GM23338 (cell line): ENCODE results near the gene IL20RB. TPM values are rescaled to one million over a fixed set of nuclear protein-coding genes. Genes with fewer than 3 reads are reported as not detected.

ENCODE experiments used
- ATAC-seq: fragments of 200-7000 bp; cut with Tn5 transposase; 3 replicates; pipeline ENCODE4 v1.9.1; 2020
- DNase-seq: peaks from one replicate; pipeline ENCODE4 v3.0.0-alpha.2; 2015; ENCODE audit warnings: low spot score
- H2AFZ ChIP-seq: fragments of 200-600 bp; sonication (generic); 2 replicates; pipeline ENCODE4 v1.8.0; 2016; ENCODE audit warnings: antibody characterized with exemption, mild to moderate bottlenecking, moderate library complexity
- H3F3A ChIP-seq: fragments of 200-600 bp; sonication (generic); replicated peaks from 2 replicates; pipeline ENCODE4 v1.8.0; 2017; ENCODE audit warnings: antibody characterized with exemption, mixed run types, low read depth
- H3K27ac ChIP-seq: fragments of 200-600 bp; sonication (generic); 2 replicates; pipeline ENCODE4 v1.6.1; 2016; ENCODE audit warnings: low read depth
- H3K27me3 ChIP-seq: fragments of 200-600 bp; sonication (generic); 2 replicates; pipeline ENCODE4 v1.8.0; 2016; ENCODE audit warnings: mild to moderate bottlenecking, mixed run types, moderate library complexity; ENCODE audit not compliant: insufficient read depth
- H3K36me3 ChIP-seq: fragments of 200-600 bp; sonication (generic); 2 replicates; pipeline ENCODE4 v1.8.0; 2016; ENCODE audit warnings: mild to moderate bottlenecking; ENCODE audit not compliant: insufficient read depth
- H3K4me1 ChIP-seq: fragments of 200-600 bp; sonication (generic); 2 replicates; pipeline ENCODE4 v1.8.0; 2016; ENCODE audit warnings: mild to moderate bottlenecking, moderate library complexity; ENCODE audit not compliant: insufficient read depth
- H3K4me2 ChIP-seq: fragments of 200-600 bp; sonication (generic); 2 replicates; pipeline ENCODE4 v1.7.1; 2017; ENCODE audit warnings: mixed run types
- H3K4me3 ChIP-seq: fragments of 200-600 bp; sonication (generic); 2 replicates; pipeline ENCODE4 v1.6.1; 2016; ENCODE audit warnings: mixed run types
- H3K79me2 ChIP-seq: fragments of 200-600 bp; sonication (generic); replicated peaks from 2 replicates; pipeline ENCODE4 v1.8.0; 2017; ENCODE audit warnings: mild to moderate bottlenecking; ENCODE audit not compliant: insufficient read depth
- H3K9me2 ChIP-seq: fragments of 200-600 bp; sonication (generic); 2 replicates; pipeline ENCODE4 v1.8.0; 2017; ENCODE audit not compliant: insufficient read depth
- H4K20me1 ChIP-seq: fragments of 200-600 bp; sonication (generic); replicated peaks from 2 replicates; pipeline ENCODE4 v1.8.0; 2017; ENCODE audit warnings: mild to moderate bottlenecking; ENCODE audit not compliant: insufficient read depth
- H3K27ac Mint-ChIP-seq: 2 replicates; pipeline ENCODE4 v1.8.0; 2020; ENCODE audit warnings: inconsistent platforms, mild to moderate bottlenecking, moderate library complexity, mixed read lengths
- H3K27me3 Mint-ChIP-seq: 3 replicates; pipeline ENCODE4 v1.8.0; 2022; ENCODE audit warnings: low read depth, mild to moderate bottlenecking, moderate library complexity, mixed read lengths, inconsistent platforms; ENCODE audit not compliant: insufficient read depth, poor library complexity
- H3K36me3 Mint-ChIP-seq: 3 replicates; pipeline ENCODE4 v1.8.0; 2021; ENCODE audit warnings: low read depth, mild to moderate bottlenecking, inconsistent platforms, moderate library complexity, mixed read lengths
- H3K4me1 Mint-ChIP-seq: 3 replicates; pipeline ENCODE4 v1.8.0; 2020; ENCODE audit warnings: mild to moderate bottlenecking, inconsistent platforms, mixed read lengths
- H3K4me3 Mint-ChIP-seq: 3 replicates; pipeline ENCODE4 v1.8.0; 2021; ENCODE audit warnings: moderate library complexity, mild to moderate bottlenecking, inconsistent platforms, mixed read lengths
- H3K9me3 Mint-ChIP-seq: 3 replicates; pipeline ENCODE4 v1.8.0; 2020; ENCODE audit warnings: moderate library complexity, mild to moderate bottlenecking, inconsistent platforms, mixed read lengths
- JUNB ChIP-seq: IDR thresholded peaks from one replicate; pipeline ENCODE4 v1.6.1; 2016; ENCODE audit warnings: antibody characterized with exemption; ENCODE audit not compliant: unreplicated experiment
- POLR2AphosphoS5 ChIP-seq: IDR thresholded peaks from 2 replicates; pipeline ENCODE4 v1.6.1; 2016; ENCODE audit warnings: antibody characterized with exemption, low read depth
- STAT1 ChIP-seq: IDR thresholded peaks from one replicate; pipeline ENCODE4 v1.6.1; 2016; ENCODE audit warnings: antibody characterized with exemption; ENCODE audit not compliant: unreplicated experiment
- ZNF114 ChIP-seq: fragments of 250-450 bp; sonication (Bioruptor Pico); IDR thresholded peaks from 2 replicates; pipeline ENCODE4 v1.5.0; 2020; ENCODE audit warnings: mild to moderate bottlenecking, moderate library complexity
- ZNF331 ChIP-seq: fragments of 250-450 bp; sonication (Bioruptor Pico); IDR thresholded peaks from 2 replicates; pipeline ENCODE4 v1.5.0; 2020; ENCODE audit warnings: low read depth, mild to moderate bottlenecking, moderate library complexity
- polyA plus RNA-seq: library from polyadenylated mRNA; unstranded; fragments of >200 nt; fragmentation: Nextera tagmentation; extraction: Ambion mirVana; gene quantifications from 2 replicates; pipeline ENCODE4 v1.2.1, GENCODE V29; 2016
- total RNA-seq: library from RNA; depleted of rRNA; stranded (reverse); fragments of >200 nt; shearing (Covaris generic); gene quantifications from 2 replicates; pipeline ENCODE4 v1.2.3, GENCODE V29; 2014
- TF ChIP-seq, protein P1 (sequence below): IDR thresholded peaks from one replicate; pipeline ENCODE4 v1.6.1; 2018; ENCODE audit warnings: antibody characterized with exemption; ENCODE audit not compliant: unreplicated experiment
- TF ChIP-seq, protein P2 (sequence below): IDR thresholded peaks from 2 replicates; pipeline ENCODE4 v1.6.1; 2016; ENCODE audit warnings: antibody characterized with exemption

IL20RB gene
- total and polyA plus RNA-seq, 2 experiments from 2014 or later = 1.7 to 4.6 TPM

DNA sequence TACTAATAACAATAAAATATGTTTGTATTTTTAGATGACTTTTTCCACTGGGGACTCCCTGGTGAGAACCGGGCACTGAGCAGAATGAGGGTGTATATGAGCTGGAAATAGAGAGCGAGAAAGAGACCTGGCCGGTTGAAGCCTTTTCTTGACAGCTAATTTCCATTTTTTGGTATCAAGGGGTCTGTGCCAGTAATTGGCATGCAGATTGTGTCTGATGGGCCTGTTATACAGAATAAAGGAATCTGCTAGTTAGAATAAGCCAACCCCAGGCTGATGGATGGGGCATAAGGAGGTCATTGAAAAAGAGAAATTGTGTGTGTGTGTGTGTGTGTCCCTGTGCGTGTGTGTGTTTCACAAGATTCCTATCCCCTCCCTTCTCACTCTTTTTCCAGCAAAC is 83.9 kb downstream of the IL20RB start:
- Histone ChIP-seq H3K9me2 (no peaks in the 10 kb centered on the region), H3K27me3 (no peaks in the 10 kb centered on the region), H3K27ac (no peak overlapping the region), H4K20me1 (no peaks in the 10 kb centered on the region), H3K79me2 (no peaks in the 10 kb centered on the region), H2AFZ (no peak overlapping the region), H3K4me3 (no peak overlapping the region), H3K4me2 (no peak overlapping the region), H3F3A (no peaks in the 10 kb centered on the region), H3K4me1 (peaks cover 13% of the 10 kb centered on the region; the same call in 1 of the 2 replicates), H3K36me3 (no peaks in the 10 kb centered on the region)
- TF ChIP-seq, protein P1, sequence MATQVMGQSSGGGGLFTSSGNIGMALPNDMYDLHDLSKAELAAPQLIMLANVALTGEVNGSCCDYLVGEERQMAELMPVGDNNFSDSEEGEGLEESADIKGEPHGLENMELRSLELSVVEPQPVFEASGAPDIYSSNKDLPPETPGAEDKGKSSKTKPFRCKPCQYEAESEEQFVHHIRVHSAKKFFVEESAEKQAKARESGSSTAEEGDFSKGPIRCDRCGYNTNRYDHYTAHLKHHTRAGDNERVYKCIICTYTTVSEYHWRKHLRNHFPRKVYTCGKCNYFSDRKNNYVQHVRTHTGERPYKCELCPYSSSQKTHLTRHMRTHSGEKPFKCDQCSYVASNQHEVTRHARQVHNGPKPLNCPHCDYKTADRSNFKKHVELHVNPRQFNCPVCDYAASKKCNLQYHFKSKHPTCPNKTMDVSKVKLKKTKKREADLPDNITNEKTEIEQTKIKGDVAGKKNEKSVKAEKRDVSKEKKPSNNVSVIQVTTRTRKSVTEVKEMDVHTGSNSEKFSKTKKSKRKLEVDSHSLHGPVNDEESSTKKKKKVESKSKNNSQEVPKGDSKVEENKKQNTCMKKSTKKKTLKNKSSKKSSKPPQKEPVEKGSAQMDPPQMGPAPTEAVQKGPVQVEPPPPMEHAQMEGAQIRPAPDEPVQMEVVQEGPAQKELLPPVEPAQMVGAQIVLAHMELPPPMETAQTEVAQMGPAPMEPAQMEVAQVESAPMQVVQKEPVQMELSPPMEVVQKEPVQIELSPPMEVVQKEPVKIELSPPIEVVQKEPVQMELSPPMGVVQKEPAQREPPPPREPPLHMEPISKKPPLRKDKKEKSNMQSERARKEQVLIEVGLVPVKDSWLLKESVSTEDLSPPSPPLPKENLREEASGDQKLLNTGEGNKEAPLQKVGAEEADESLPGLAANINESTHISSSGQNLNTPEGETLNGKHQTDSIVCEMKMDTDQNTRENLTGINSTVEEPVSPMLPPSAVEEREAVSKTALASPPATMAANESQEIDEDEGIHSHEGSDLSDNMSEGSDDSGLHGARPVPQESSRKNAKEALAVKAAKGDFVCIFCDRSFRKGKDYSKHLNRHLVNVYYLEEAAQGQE = no peak
- no peak for TF ChIP-seq POLR2AphosphoS5
- TF ChIP-seq, protein P2, sequence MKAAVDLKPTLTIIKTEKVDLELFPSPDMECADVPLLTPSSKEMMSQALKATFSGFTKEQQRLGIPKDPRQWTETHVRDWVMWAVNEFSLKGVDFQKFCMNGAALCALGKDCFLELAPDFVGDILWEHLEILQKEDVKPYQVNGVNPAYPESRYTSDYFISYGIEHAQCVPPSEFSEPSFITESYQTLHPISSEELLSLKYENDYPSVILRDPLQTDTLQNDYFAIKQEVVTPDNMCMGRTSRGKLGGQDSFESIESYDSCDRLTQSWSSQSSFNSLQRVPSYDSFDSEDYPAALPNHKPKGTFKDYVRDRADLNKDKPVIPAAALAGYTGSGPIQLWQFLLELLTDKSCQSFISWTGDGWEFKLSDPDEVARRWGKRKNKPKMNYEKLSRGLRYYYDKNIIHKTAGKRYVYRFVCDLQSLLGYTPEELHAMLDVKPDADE = no peak
- no peak for TF ChIP-seq STAT1
- H3K4me3 Mint-ChIP-seq = no peak overlapping the region
- peaks cover 14% of the 10 kb centered on the region for H3K4me1 Mint-ChIP-seq
- H3K9me3 Mint-ChIP-seq = no peaks in the 10 kb centered on the region
- no peak overlapping the region for H3K27ac Mint-ChIP-seq
- ATAC-seq (no peak), DNase-seq (no peak)
- peaks cover 2% of the 10 kb centered on the region for H3K27me3 Mint-ChIP-seq
- no peaks in the 10 kb centered on the region; the same call in 2 of the 3 replicates for H3K36me3 Mint-ChIP-seq

GRCh38 chr3:137046747-137047146 is 89.0 kb downstream of the IL20RB start:
- DNase-seq = no peak
- peak; percentile 59 for ATAC-seq
- H4K20me1 ChIP-seq = no peaks in the 10 kb centered on the region
- peak overlapping the region; percentile 8; the same call in 1 of the 2 replicates for H2AFZ ChIP-seq
- no peak overlapping the region for H3K4me3 ChIP-seq
- peaks cover 4% of the 10 kb centered on the region for H3K27me3 Mint-ChIP-seq
- no peaks in the 10 kb centered on the region; the same call in 2 of the 3 replicates for H3K9me3 Mint-ChIP-seq
- no peaks in the 10 kb centered on the region for H3K79me2 ChIP-seq
- H3K4me2 ChIP-seq = no peak overlapping the region
- no peaks in the 10 kb centered on the region for H3F3A ChIP-seq
- H3K36me3 ChIP-seq = no peaks in the 10 kb centered on the region
- peaks cover 22% of the 10 kb centered on the region; the same call in 1 of the 2 replicates for H3K4me1 ChIP-seq
- H3K36me3 Mint-ChIP-seq = no peaks in the 10 kb centered on the region; the same call in 2 of the 3 replicates
- no peak overlapping the region for H3K27ac ChIP-seq
- H3K27ac Mint-ChIP-seq = no peak overlapping the region
- no peaks in the 10 kb centered on the region for H3K9me2 ChIP-seq
- H3K4me1 Mint-ChIP-seq = peaks cover 26% of the 10 kb centered on the region
- no peak overlapping the region for H3K4me3 Mint-ChIP-seq
- H3K27me3 ChIP-seq = no peaks in the 10 kb centered on the region
- TF ChIP-seq JUNB = no peak
- no peak for TF ChIP-seq ZNF114 (CRISPR knock-in tag)
- TF ChIP-seq ZNF331 (CRISPR knock-in tag) = no peak
- TF ChIP-seq, protein P1 = no peak
